ENCODE results near the gene LSAMP.

LSAMP gene

GRCh38 chr3:116165641-116166040 lies 279.6 kb downstream of the LSAMP start:
- Histone ChIP-seq H3K4me1 (ENCODE audit: control insufficient read depth, insufficient read depth, low read length) (no peaks in the 10 kb centered on the region), H3K36me3 (ENCODE audit: control insufficient read depth, insufficient read depth, low read length) (no peaks in the 10 kb centered on the region), H3K4me3 (ENCODE audit: low read length) (no peak overlapping the region), H3K27me3 (ENCODE audit: control insufficient read depth, insufficient read depth, low read length) (no peaks in the 10 kb centered on the region), H3K9ac (ENCODE audit: low read length) (no peak overlapping the region), H3K9me3 (ENCODE audit: control insufficient read depth, low read length) (no peaks in the 10 kb centered on the region)

- H3K4me1 ChIP-seq (ENCODE audit: control insufficient read depth, insufficient read depth, low read length), result no peaks in the 10 kb centered on the region
- H3K9me3 ChIP-seq (ENCODE audit: control insufficient read depth, low read length), result no peaks in the 10 kb centered on the region
These were observed 280.2 kb downstream of the LSAMP start for GRCh38 chr3:116165135-116165534.

GRCh38 chr3:116164039-116164438 lies 281.2 kb downstream of the LSAMP start:
- Histone ChIP-seq H3K4me1 (ENCODE audit: control insufficient read depth, insufficient read depth, low read length) (no peaks in the 10 kb centered on the region), H3K27me3 (ENCODE audit: control insufficient read depth, insufficient read depth, low read length) (no peaks in the 10 kb centered on the region)

More at GRCh38 chr3:116165135-116165534, 280.2 kb downstream of the LSAMP start:
- Histone ChIP-seq H3K36me3 (ENCODE audit: control insufficient read depth, insufficient read depth, low read length) (no peaks in the 10 kb centered on the region), H3K9ac (ENCODE audit: low read length) (no peak overlapping the region), H3K4me3 (ENCODE audit: low read length) (no peak overlapping the region), H3K27me3 (ENCODE audit: control insufficient read depth, insufficient read depth, low read length) (no peaks in the 10 kb centered on the region)

GRCh38 chr3:116161575-116162525 lies 283.4 kb downstream of the LSAMP start:
- H3K9ac ChIP-seq (ENCODE audit: low read length), result no peak overlapping the region
- no peak overlapping the region for H3K4me3 ChIP-seq (ENCODE audit: low read length)
- H3K4me1 ChIP-seq (ENCODE audit: control insufficient read depth, insufficient read depth, low read length), result no peaks in the 10 kb centered on the region
- H3K9me3 ChIP-seq (ENCODE audit: control insufficient read depth, low read length), result no peaks in the 10 kb centered on the region
- H3K36me3 ChIP-seq (ENCODE audit: control insufficient read depth, insufficient read depth, low read length), result no peaks in the 10 kb centered on the region
- no peaks in the 10 kb centered on the region for H3K27me3 ChIP-seq (ENCODE audit: control insufficient read depth, insufficient read depth, low read length)

More at GRCh38 chr3:116164039-116164438, 281.2 kb downstream of the LSAMP start:
- H3K9ac ChIP-seq (ENCODE audit: low read length), result no peak overlapping the region
- H3K9me3 ChIP-seq (ENCODE audit: control insufficient read depth, low read length), result no peaks in the 10 kb centered on the region
- H3K36me3 ChIP-seq (ENCODE audit: control insufficient read depth, insufficient read depth, low read length), result no peaks in the 10 kb centered on the region
- no peak overlapping the region for H3K4me3 ChIP-seq (ENCODE audit: low read length)

- H3K4me1 ChIP-seq (ENCODE audit: control insufficient read depth, insufficient read depth, low read length), result no peaks in the 10 kb centered on the region
- H3K9ac ChIP-seq (ENCODE audit: low read length), result no peak overlapping the region
- no peaks in the 10 kb centered on the region for H3K9me3 ChIP-seq (ENCODE audit: control insufficient read depth, low read length)
- no peaks in the 10 kb centered on the region for H3K27me3 ChIP-seq (ENCODE audit: control insufficient read depth, insufficient read depth, low read length)
- no peaks in the 10 kb centered on the region for H3K36me3 ChIP-seq (ENCODE audit: control insufficient read depth, insufficient read depth, low read length)
- H3K4me3 ChIP-seq (ENCODE audit: low read length), result no peak overlapping the region
These were observed 284.7 kb downstream of the LSAMP start for GRCh38 chr3:116160594-116160993.

- Histone ChIP-seq H3K9ac (ENCODE audit: low read length) (no peak overlapping the region), H3K27me3 (ENCODE audit: control insufficient read depth, insufficient read depth, low read length) (no peaks in the 10 kb centered on the region), H3K9me3 (ENCODE audit: control insufficient read depth, low read length) (no peaks in the 10 kb centered on the region), H3K4me1 (ENCODE audit: control insufficient read depth, insufficient read depth, low read length) (no peaks in the 10 kb centered on the region), H3K36me3 (ENCODE audit: control insufficient read depth, insufficient read depth, low read length) (no peaks in the 10 kb centered on the region), H3K4me3 (ENCODE audit: low read length) (no peak overlapping the region)
These were observed 289.4 kb downstream of the LSAMP start for GRCh38 chr3:116155841-116156240.

- H3K27me3 ChIP-seq (ENCODE audit: control insufficient read depth, insufficient read depth, low read length), result no peaks in the 10 kb centered on the region
- H3K9me3 ChIP-seq (ENCODE audit: control insufficient read depth, low read length), result no peaks in the 10 kb centered on the region
- H3K4me3 ChIP-seq (ENCODE audit: low read length), result no peak overlapping the region
- no peak overlapping the region for H3K9ac ChIP-seq (ENCODE audit: low read length)
- no peaks in the 10 kb centered on the region for H3K36me3 ChIP-seq (ENCODE audit: control insufficient read depth, insufficient read depth, low read length)
- no peaks in the 10 kb centered on the region for H3K4me1 ChIP-seq (ENCODE audit: control insufficient read depth, insufficient read depth, low read length)
These were observed 290.9 kb downstream of the LSAMP start for GRCh38 chr3:116154389-116154788.

- no peaks in the 10 kb centered on the region for H3K36me3 ChIP-seq (ENCODE audit: control insufficient read depth, insufficient read depth, low read length)
- H3K9me3 ChIP-seq (ENCODE audit: control insufficient read depth, low read length), result no peaks in the 10 kb centered on the region
- H3K27me3 ChIP-seq (ENCODE audit: control insufficient read depth, insufficient read depth, low read length), result no peaks in the 10 kb centered on the region
- no peaks in the 10 kb centered on the region for H3K4me1 ChIP-seq (ENCODE audit: control insufficient read depth, insufficient read depth, low read length)
- no peak overlapping the region for H3K9ac ChIP-seq (ENCODE audit: low read length)
- no peak overlapping the region for H3K4me3 ChIP-seq (ENCODE audit: low read length)
These were observed 292.1 kb downstream of the LSAMP start for GRCh38 chr3:116153174-116153573.

- no peaks in the 10 kb centered on the region for H3K27me3 ChIP-seq (ENCODE audit: control insufficient read depth, insufficient read depth, low read length)
- no peak overlapping the region for H3K4me3 ChIP-seq (ENCODE audit: low read length)
- H3K9ac ChIP-seq (ENCODE audit: low read length), result no peak overlapping the region
- no peaks in the 10 kb centered on the region for H3K4me1 ChIP-seq (ENCODE audit: control insufficient read depth, insufficient read depth, low read length)
- H3K36me3 ChIP-seq (ENCODE audit: control insufficient read depth, insufficient read depth, low read length), result no peaks in the 10 kb centered on the region
- no peaks in the 10 kb centered on the region for H3K9me3 ChIP-seq (ENCODE audit: control insufficient read depth, low read length)
These were observed 294.6 kb downstream of the LSAMP start for GRCh38 chr3:116150655-116151167.

GRCh38 chr3:116148881-116149851 lies 296.1 kb downstream of the LSAMP start:
- no peak overlapping the region for H3K9ac ChIP-seq (ENCODE audit: low read length)
- no peaks in the 10 kb centered on the region for H3K27me3 ChIP-seq (ENCODE audit: control insufficient read depth, insufficient read depth, low read length)
- no peaks in the 10 kb centered on the region for H3K4me1 ChIP-seq (ENCODE audit: control insufficient read depth, insufficient read depth, low read length)
- H3K9me3 ChIP-seq (ENCODE audit: control insufficient read depth, low read length), result no peaks in the 10 kb centered on the region
- no peak overlapping the region for H3K4me3 ChIP-seq (ENCODE audit: low read length)
- no peaks in the 10 kb centered on the region for H3K36me3 ChIP-seq (ENCODE audit: control insufficient read depth, insufficient read depth, low read length)

GRCh38 chr3:116145613-116146012 lies 299.7 kb downstream of the LSAMP start:
- no peak overlapping the region for H3K4me3 ChIP-seq (ENCODE audit: low read length)
- H3K9me3 ChIP-seq (ENCODE audit: control insufficient read depth, low read length), result no peaks in the 10 kb centered on the region
- no peaks in the 10 kb centered on the region for H3K27me3 ChIP-seq (ENCODE audit: control insufficient read depth, insufficient read depth, low read length)
- H3K9ac ChIP-seq (ENCODE audit: low read length), result no peak overlapping the region
- H3K36me3 ChIP-seq (ENCODE audit: control insufficient read depth, insufficient read depth, low read length), result no peaks in the 10 kb centered on the region
- H3K4me1 ChIP-seq (ENCODE audit: control insufficient read depth, insufficient read depth, low read length), result no peaks in the 10 kb centered on the region
